Measurements from ENCODE around the gene RAP1A. TPM values are rescaled to one million over a fixed set of nuclear protein-coding genes. Genes with fewer than 3 reads are reported as not detected.

The RAP1A gene
- total RNA-seq, 1 experiment from 2014 or later = 26.7 TPM

- no peak overlapping the region for H3K9ac ChIP-seq (ENCODE audit: extremely low read depth, insufficient read length, low read length)
- no peaks in the 10 kb centered on the region for H3K27me3 Mint-ChIP-seq (ENCODE audit: low read depth)
- H3K4ac ChIP-seq (ENCODE audit: low read depth, low read length) = no peak overlapping the region
- H3K79me1 ChIP-seq (ENCODE audit: insufficient read depth, low read depth, low read length, poor library complexity, severe bottlenecking) = peaks cover 6% of the 10 kb centered on the region
- no peak overlapping the region for H3K4me3 Mint-ChIP-seq
- H2BK5ac ChIP-seq (ENCODE audit: insufficient read length, low read length) = no peak overlapping the region
- H3K36me3 Mint-ChIP-seq (ENCODE audit: insufficient read depth in 1 of 3, low read depth in 3 of 3) = no peaks in the 10 kb centered on the region; a peak in 1 of 7 replicates
- H3K79me2 ChIP-seq (ENCODE audit: insufficient read depth, low read length) = no peaks in the 10 kb centered on the region
- no peaks in the 10 kb centered on the region for H3K27me3 ChIP-seq (ENCODE audit: insufficient read depth, low read length)
- no peaks in the 10 kb centered on the region for H4K20me1 ChIP-seq (ENCODE audit: control insufficient read depth, insufficient read depth, insufficient read length)
- no peak for DNase-seq
- H3K4me2 ChIP-seq (ENCODE audit: insufficient read depth, insufficient read length, low read length) = no peak overlapping the region
- no peak overlapping the region for H2BK120ac ChIP-seq (ENCODE audit: low read depth, low read length, poor library complexity, severe bottlenecking)
- H3K27ac Mint-ChIP-seq = no peak overlapping the region; a peak in 1 of 7 replicates
- no peak overlapping the region for H3K27ac ChIP-seq (ENCODE audit: insufficient read length, low read depth, low read length)
- H3K9me3 ChIP-seq (ENCODE audit: control insufficient read depth, low read depth, low read length) = no peaks in the 10 kb centered on the region
- no peaks in the 10 kb centered on the region for H3K9me3 Mint-ChIP-seq
- no peak overlapping the region for H3K56ac ChIP-seq (ENCODE audit: insufficient read length, low read depth, low read length)
- no peaks in the 10 kb centered on the region for H3K23me2 ChIP-seq (ENCODE audit: insufficient read length, low read depth, low read length, poor library complexity, severe bottlenecking)
- no peak overlapping the region for H4K91ac ChIP-seq (ENCODE audit: insufficient read length, low read depth, low read length)
- H3K18ac ChIP-seq (ENCODE audit: insufficient read length, low read depth, low read length) = no peak overlapping the region
- no peaks in the 10 kb centered on the region for H3K4me1 ChIP-seq (ENCODE audit: insufficient read depth, low read length)
- no peak for TF ChIP-seq CTCF (conservative IDR thresholded peaks at IDR 0.05)
- H2BK15ac ChIP-seq (ENCODE audit: low read depth, low read length) = no peak overlapping the region
- no peak overlapping the region for H4K8ac ChIP-seq (replicated peaks; ENCODE audit: insufficient read length, low read depth, low read length)
- H2AK5ac ChIP-seq (ENCODE audit: insufficient read length, low read length) = no peak overlapping the region
- WGBS (ENCODE audit: extremely low coverage, insufficient read length, low lambda C conversion rate) = no CpG with 5 or more reads among the region's 1 CpG
- H2BK20ac ChIP-seq (ENCODE audit: low read depth, low read length, poor library complexity, severe bottlenecking) = no peak overlapping the region
- no peak overlapping the region for H2AFZ ChIP-seq (ENCODE audit: low read length)
- no peak overlapping the region for H4K5ac ChIP-seq (ENCODE audit: insufficient read length, low read depth, low read length)
- no peak overlapping the region for H3K23ac ChIP-seq (ENCODE audit: insufficient read length, low read depth, low read length)
- no peak overlapping the region for H3T11ph ChIP-seq (ENCODE audit: low read length)
- H3K4me1 Mint-ChIP-seq = no peaks in the 10 kb centered on the region; a peak in 1 of 4 replicates
- no peak overlapping the region for H2BK12ac ChIP-seq (ENCODE audit: insufficient read length, low read depth, low read length)
- H3K14ac ChIP-seq (ENCODE audit: insufficient read depth, low read length) = no peak overlapping the region
Observed at GRCh38 chr1:111664652-111665051, 45.1 kb downstream of the RAP1A start.
